ENCODE data around the gene MS4A15.

DNA sequence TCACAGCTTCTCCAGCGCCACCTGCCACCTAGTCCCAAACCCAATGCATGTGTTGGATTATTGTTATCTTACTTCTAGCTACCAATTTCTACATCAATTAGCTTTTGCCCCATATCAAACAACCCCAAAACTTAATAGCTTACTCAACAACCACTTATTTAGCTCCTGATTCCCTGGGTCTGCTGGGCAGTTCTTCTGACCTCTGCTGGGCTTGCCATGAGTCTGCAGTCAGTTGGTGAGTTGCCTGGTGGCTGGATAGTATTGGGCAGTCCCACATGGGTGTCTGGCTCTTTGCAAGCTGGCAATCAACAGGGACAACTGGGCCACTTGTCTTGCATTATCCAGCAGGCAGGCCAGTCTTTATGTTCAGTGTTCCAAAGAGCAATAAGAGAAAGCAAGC is 13.6 kb upstream of the MS4A15 start:
- TF ChIP-seq GATA2 (IDR thresholded peaks at IDR 0.05; ENCODE audit: low read depth, low read length): no peak
- no peak for TF ChIP-seq GATA3 (IDR thresholded peaks at IDR 0.05; ENCODE audit: low read depth, low read length)
